ENCODE results near the gene RPUSD1. TPM values are rescaled to one million over a fixed set of nuclear protein-coding genes. Genes with fewer than 3 reads are reported as not detected.

The RPUSD1 gene
- total RNA-seq, 3 donors from 2014 or later (not counting 1 experiment from before 2014, with no cell fraction given), result 20.8 to 31.7 (median 29.6) TPM

DNA sequence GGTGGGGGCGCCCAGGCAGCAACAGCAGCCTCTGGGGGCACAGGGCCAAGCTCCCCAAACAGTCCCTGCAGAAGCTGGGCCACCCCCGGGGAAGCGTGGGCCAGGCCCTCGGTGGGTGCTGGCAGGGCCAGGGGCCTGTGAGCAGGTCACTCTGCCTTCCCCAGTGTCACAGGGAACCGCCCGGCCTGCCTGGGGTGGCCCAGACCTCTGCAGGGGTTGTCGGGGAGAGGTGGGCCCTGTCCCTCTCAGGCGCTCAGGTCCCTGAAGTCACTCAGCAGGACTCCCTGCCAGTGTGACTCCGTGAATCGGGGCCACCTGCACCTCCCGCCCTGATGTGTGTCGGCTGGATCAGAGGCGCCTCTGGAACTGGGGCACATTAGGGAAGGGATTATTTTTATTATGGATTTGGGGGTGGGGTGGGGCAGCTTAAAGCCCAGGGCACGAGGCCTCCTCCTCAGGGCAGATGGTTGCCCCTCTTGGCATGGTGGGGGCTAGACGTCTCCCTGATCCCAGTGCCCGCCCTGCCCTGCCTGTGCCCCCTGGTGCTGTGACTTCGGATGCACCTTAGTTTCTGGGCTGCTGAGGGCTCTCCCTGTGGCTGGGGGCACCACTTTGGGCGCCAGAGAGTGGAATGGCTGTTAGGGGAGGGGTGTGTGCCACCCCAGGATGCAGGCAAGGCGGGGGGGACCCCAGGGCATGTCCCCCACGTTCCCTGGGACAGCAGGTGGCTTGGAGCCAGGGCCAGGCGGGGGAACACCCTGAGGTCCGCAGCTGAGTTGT, 13.6 kb upstream of the RPUSD1 start:
- ATAC-seq (no peak), DNase-seq (no peak)
- H3K36me3 Mint-ChIP-seq, result no peaks in the 10 kb centered on the region
- no peak overlapping the region for H3K27ac Mint-ChIP-seq
- Histone ChIP-seq H3K9me3 (ENCODE audit: control insufficient read depth, insufficient read depth, low read length) (no peaks in the 10 kb centered on the region), H3K27ac (ENCODE audit: low read length) (no peak overlapping the region), H3K4me3 (ENCODE audit: low read length) (no peak overlapping the region), H3K36me3 (ENCODE audit: control insufficient read depth, insufficient read depth, low read length) (no peaks in the 10 kb centered on the region), H3K27me3 (ENCODE audit: control insufficient read depth, insufficient read depth, low read length) (peaks cover 13% of the 10 kb centered on the region), H3K4me1 (ENCODE audit: control insufficient read depth, insufficient read depth, low read length) (peaks cover 6% of the 10 kb centered on the region)
- no peaks in the 10 kb centered on the region for H3K4me1 Mint-ChIP-seq
- H3K9me3 Mint-ChIP-seq, result no peaks in the 10 kb centered on the region
- 68% methylated on average over 22 of the region's 22 CpGs for WGBS (ENCODE audit: insufficient coverage)
- TF ChIP-seq, protein P1, sequence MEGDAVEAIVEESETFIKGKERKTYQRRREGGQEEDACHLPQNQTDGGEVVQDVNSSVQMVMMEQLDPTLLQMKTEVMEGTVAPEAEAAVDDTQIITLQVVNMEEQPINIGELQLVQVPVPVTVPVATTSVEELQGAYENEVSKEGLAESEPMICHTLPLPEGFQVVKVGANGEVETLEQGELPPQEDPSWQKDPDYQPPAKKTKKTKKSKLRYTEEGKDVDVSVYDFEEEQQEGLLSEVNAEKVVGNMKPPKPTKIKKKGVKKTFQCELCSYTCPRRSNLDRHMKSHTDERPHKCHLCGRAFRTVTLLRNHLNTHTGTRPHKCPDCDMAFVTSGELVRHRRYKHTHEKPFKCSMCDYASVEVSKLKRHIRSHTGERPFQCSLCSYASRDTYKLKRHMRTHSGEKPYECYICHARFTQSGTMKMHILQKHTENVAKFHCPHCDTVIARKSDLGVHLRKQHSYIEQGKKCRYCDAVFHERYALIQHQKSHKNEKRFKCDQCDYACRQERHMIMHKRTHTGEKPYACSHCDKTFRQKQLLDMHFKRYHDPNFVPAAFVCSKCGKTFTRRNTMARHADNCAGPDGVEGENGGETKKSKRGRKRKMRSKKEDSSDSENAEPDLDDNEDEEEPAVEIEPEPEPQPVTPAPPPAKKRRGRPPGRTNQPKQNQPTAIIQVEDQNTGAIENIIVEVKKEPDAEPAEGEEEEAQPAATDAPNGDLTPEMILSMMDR (IDR thresholded peaks at IDR 0.05), result no peak
- intact Hi-C loops (cut with micrococcal nuclease), result no loop called here
- no peak overlapping the region for H3K4me3 Mint-ChIP-seq
- H3K27me3 Mint-ChIP-seq (ENCODE audit: low read depth in 2 of 2), result peaks cover 0 to 3% of the 10 kb centered on the region in 2 donors

DNA sequence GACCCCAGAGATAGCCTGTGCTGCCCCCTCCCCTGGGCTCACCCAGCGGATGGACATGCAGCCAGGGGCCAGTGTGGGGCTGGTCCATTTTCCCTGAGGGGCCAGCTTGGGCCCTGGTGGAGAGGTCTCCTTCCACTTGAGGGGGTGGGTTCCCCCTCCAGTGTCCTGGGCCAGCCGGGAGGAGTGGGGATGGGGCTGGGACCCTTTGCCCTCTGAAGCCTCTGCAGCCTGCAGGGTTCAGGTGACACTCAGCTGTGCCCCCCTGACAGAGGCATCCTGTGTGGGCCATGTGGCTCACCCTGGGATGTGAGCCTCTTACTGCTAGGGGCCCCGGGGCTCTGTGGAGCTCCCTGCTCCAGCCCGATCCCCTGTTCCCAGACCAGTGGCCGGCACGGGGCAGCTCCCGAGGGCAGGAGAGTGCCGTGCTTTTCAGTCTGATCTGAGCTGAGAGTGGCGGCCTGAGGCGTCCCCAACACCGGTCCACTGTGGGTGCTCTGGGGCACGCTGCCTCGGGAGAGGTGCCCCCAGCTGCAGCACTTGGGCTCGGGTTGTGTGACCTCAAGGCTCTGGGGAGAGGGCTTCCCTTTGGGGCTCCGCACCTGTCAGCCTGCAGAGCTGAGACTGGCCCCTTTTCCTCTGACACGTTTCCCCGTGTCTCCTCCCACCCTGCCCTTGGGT, 12.8 kb upstream of the RPUSD1 start:
- no peak overlapping the region for H3K4me3 ChIP-seq (ENCODE audit: low read length)
- intact Hi-C loops (cut with micrococcal nuclease), result no loop called here
- WGBS (ENCODE audit: insufficient coverage), result 13% methylated on average over 17 of the region's 17 CpGs
- Mint-ChIP-seq H3K4me1 (no peaks in the 10 kb centered on the region), H3K9me3 (no peaks in the 10 kb centered on the region), H3K27me3 (ENCODE audit: low read depth in 2 of 2) (peaks cover 0 to 3% of the 10 kb centered on the region in 2 donors), H3K27ac (no peak overlapping the region), H3K4me3 (no peak overlapping the region), H3K36me3 (no peaks in the 10 kb centered on the region)
- H3K9me3 ChIP-seq (ENCODE audit: control insufficient read depth, insufficient read depth, low read length), result no peaks in the 10 kb centered on the region
- H3K27me3 ChIP-seq (ENCODE audit: control insufficient read depth, insufficient read depth, low read length), result peaks cover 13% of the 10 kb centered on the region
- DNase-seq, result no peak
- H3K36me3 ChIP-seq (ENCODE audit: control insufficient read depth, insufficient read depth, low read length), result no peaks in the 10 kb centered on the region
- no peaks in the 10 kb centered on the region for H3K4me1 ChIP-seq (ENCODE audit: control insufficient read depth, insufficient read depth, low read length)
- ATAC-seq, result no peak
- H3K27ac ChIP-seq (ENCODE audit: low read length), result no peak overlapping the region
- TF ChIP-seq, protein P1 (IDR thresholded peaks at IDR 0.05), result no peak

DNA sequence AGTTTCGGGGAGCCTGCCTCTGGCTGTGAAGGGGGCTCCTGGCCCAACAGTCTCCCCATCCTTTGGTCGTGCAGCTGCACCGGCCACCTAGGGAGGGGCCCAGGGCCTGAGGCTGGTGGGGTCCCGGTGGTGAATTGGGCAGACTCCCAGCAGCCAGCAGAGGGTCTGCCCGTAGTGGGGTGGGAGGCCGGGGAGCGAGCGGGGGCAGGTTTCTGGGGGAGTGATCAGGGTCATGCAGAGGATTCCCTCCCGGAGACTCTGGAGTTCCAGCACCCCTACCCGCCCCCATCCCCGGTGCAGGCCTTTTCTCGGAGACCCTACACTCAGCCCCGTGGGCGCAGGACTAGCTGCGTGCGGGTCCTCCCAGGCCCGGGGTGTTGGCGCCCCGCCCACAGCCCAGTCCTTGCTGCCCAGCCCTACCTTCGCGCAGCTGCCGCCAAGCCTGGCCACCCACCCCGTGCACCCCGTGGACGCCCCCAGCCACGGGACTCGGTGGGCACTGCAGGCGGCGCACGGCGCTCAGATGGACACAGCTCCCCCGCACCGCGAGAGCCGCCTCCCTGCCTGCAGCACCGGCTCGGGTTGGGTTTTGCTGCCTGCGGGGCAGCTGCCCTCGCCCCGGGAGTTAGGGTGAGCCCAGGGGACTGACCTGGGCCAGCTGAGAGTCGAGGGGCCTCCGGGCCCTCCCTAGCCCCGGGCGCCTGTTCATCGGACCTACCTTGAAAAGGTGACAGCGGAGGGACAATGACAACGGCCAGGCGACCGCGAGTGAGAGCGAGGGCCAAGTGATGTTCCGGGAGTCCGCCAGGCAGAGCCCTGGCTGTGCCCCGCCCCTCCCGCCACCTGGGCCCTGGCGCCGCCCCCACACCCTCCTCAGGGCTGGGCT, 12.0 kb upstream of the RPUSD1 start, which contains the start of gene GNG13:
Gene GNG13, minus strand, starts transcription at position 787 of the 886 bp plus-strand sequence. CDS start 1,657 bp downstream, outside the sequence.
- Mint-ChIP-seq H3K4me1 (no peaks in the 10 kb centered on the region), H3K4me3 (no peak within 1 kb of the TSS), H3K27me3 (ENCODE audit: low read depth in 2 of 2) (peaks cover 0 to 3% of the 10 kb centered on the region in 2 donors), H3K36me3 (no peaks in the 10 kb centered on the region), H3K27ac (no peak within 1 kb of the TSS), H3K9me3 (no peaks in the 10 kb centered on the region)
- Histone ChIP-seq H3K27me3 (ENCODE audit: control insufficient read depth, insufficient read depth, low read length) (peaks cover 13% of the 10 kb centered on the region), H3K9me3 (ENCODE audit: control insufficient read depth, insufficient read depth, low read length) (no peaks in the 10 kb centered on the region), H3K4me1 (ENCODE audit: control insufficient read depth, insufficient read depth, low read length) (no peaks in the 10 kb centered on the region), H3K4me3 (ENCODE audit: low read length) (no peak within 1 kb of the TSS), H3K27ac (ENCODE audit: low read length) (no peak within 1 kb of the TSS), H3K36me3 (ENCODE audit: control insufficient read depth, insufficient read depth, low read length) (no peaks in the 10 kb centered on the region)
- intact Hi-C loops (cut with micrococcal nuclease), result no loop called here
- ATAC-seq (peak in 1 of 3 donors; percentile 13), DNase-seq (no peak)
- TF ChIP-seq, protein P1 (IDR thresholded peaks at IDR 0.05), result no peak
- WGBS (ENCODE audit: insufficient coverage), result 9% methylated on average over 57 of the region's 57 CpGs
